ENCODE measurements around the gene DCAF17.

DCAF17 gene

GRCh38 chr2:171512683-171513195 lies 78.7 kb downstream of the DCAF17 start:
- H3K4me3 ChIP-seq (ENCODE audit: low read depth, low read length) = no peak overlapping the region
- TF ChIP-seq, protein P1, sequence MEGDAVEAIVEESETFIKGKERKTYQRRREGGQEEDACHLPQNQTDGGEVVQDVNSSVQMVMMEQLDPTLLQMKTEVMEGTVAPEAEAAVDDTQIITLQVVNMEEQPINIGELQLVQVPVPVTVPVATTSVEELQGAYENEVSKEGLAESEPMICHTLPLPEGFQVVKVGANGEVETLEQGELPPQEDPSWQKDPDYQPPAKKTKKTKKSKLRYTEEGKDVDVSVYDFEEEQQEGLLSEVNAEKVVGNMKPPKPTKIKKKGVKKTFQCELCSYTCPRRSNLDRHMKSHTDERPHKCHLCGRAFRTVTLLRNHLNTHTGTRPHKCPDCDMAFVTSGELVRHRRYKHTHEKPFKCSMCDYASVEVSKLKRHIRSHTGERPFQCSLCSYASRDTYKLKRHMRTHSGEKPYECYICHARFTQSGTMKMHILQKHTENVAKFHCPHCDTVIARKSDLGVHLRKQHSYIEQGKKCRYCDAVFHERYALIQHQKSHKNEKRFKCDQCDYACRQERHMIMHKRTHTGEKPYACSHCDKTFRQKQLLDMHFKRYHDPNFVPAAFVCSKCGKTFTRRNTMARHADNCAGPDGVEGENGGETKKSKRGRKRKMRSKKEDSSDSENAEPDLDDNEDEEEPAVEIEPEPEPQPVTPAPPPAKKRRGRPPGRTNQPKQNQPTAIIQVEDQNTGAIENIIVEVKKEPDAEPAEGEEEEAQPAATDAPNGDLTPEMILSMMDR (IDR thresholded peaks at IDR 0.05; ENCODE audit: borderline replicate concordance, insufficient read depth, low read depth, low read length) = no peak

DNA sequence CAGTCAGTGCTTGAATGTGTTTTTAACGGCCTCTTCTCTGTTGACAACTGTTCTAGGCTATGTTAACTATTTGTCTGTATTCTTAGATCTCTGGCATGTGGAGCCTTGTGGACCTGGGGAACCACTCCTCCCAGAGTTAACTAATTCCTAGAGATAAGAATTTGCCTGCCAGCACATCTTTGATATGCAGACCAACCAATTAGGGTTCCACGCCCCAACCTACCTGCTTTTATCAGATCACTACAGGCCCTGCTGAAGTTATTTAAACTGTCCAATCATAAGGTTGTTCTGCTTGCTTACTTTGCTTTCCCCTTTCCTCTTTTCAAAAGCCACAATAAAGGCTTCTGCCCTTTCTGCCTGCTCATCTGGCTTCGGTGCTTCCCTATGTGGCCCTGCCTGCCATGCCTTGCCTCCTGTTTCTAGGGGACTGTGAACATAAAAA lies 79.7 kb downstream of the DCAF17 start:
- no peak overlapping the region for H3K4me3 ChIP-seq (ENCODE audit: low read depth, low read length)
- TF ChIP-seq, protein P1 (IDR thresholded peaks at IDR 0.05; ENCODE audit: borderline replicate concordance, insufficient read depth, low read depth, low read length) = no peak

- no peak overlapping the region for H3K4me3 ChIP-seq (ENCODE audit: low read depth, low read length)
- TF ChIP-seq, protein P1 (IDR thresholded peaks at IDR 0.05; ENCODE audit: borderline replicate concordance, insufficient read depth, low read depth, low read length) = no peak
Observed at GRCh38 chr2:171514908-171515582, 81.0 kb downstream of the DCAF17 start.

GRCh38 chr2:171515672-171516298 lies 81.8 kb downstream of the DCAF17 start:
- H3K4me3 ChIP-seq (ENCODE audit: low read depth, low read length) = no peak overlapping the region
- TF ChIP-seq, protein P1 (IDR thresholded peaks at IDR 0.05; ENCODE audit: borderline replicate concordance, insufficient read depth, low read depth, low read length) = no peak

GRCh38 chr2:171516793-171517192 lies 82.8 kb downstream of the DCAF17 start:
- TF ChIP-seq, protein P1 (IDR thresholded peaks at IDR 0.05; ENCODE audit: borderline replicate concordance, insufficient read depth, low read depth, low read length) = no peak
- H3K4me3 ChIP-seq (ENCODE audit: low read depth, low read length) = no peak overlapping the region

DNA sequence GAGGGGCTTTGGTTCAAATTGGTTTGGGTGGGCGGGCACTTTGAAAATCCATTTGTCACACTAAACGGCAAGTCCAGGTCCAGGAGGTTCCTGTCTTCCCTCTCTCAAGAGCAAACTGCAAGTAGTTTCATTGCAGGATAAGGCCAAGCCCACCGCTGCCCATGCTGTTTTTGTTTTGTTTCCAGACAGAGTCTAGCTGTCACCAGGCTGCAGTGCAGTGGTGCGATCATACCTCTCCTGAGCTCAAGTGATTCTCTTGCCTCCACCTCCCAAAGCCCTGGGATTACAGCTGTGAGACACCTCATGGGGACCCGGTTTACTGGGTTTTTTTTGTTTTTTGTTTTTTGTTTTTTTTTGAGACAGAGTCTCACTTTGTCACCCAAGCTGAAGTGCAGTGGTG lies 86.4 kb downstream of the DCAF17 start:
- H3K4me3 ChIP-seq (ENCODE audit: low read depth, low read length) = no peak overlapping the region
- TF ChIP-seq, protein P1 (IDR thresholded peaks at IDR 0.05; ENCODE audit: borderline replicate concordance, insufficient read depth, low read depth, low read length) = no peak
